CD4-positive, alpha-beta T cell (primary cell): ENCODE data around the gene EPC2. TPM values are rescaled to one million over a fixed set of nuclear protein-coding genes. Genes with fewer than 3 reads are reported as not detected.
"Not testable (repeated sequence)": the region's sequence is repeated elsewhere in the genome, so short reads cannot be mapped to it uniquely, and the experiment has no call there.

Experiments
- ATAC-seq: fragments of 200-7000 bp; cut with Tn5 transposase; one replicate; pipeline ENCODE4 v1.10.0; 2022; ENCODE audit warnings: mild to moderate bottlenecking; ENCODE audit not compliant: poor library complexity
- CTCF ChIA-PET: fragments of 350-600 bp; sonication (Branson Sonifier 250); formaldehyde crosslinking; loops from one replicate; lab custom pipeline; 2021; ENCODE audit warnings: antibody characterized with exemption, inconsistent platforms; lab: Charles Lee
- POLR2A ChIA-PET: fragments of 350-600 bp; sonication (Branson Sonifier 250); formaldehyde crosslinking; loops from one replicate; lab custom pipeline; 2021; ENCODE audit warnings: antibody characterized with exemption, inconsistent platforms; lab: Charles Lee
- DNase-seq, 14 experiments: peaks; one replicate each; pipeline ENCODE4 v3.0.0-alpha.2; 2013 to 2020; ENCODE audit warnings: mixed read lengths in 2 of 14
- H3K27ac ChIP-seq, 2 donors: one replicate each; pipeline versions ENCODE4 v1.5.1 to v1.7.0; 2013; ENCODE audit warnings: low read length in 2 of 2, low read depth in 1 of 2, mild to moderate bottlenecking in 1 of 2
- H3K27me3 ChIP-seq, 2 experiments: 1 replicate in 1 of 2; 2 replicates in 1 of 2; pipeline versions ENCODE4 v1.6.1 to v1.7.0; 2013; ENCODE audit warnings: low read length in 2 of 2, control low read depth in 1 of 2, mild to moderate bottlenecking in 1 of 2, moderate library complexity in 1 of 2; ENCODE audit not compliant: insufficient read depth in 2 of 2, control insufficient read depth in 1 of 2
- H3K36me3 ChIP-seq: one replicate; pipeline ENCODE4 v1.6.1; 2013; ENCODE audit warnings: low read length, control low read depth; ENCODE audit not compliant: insufficient read depth
- H3K4me1 ChIP-seq: one replicate; pipeline ENCODE4 v1.6.1; 2013; ENCODE audit warnings: low read length, control low read depth; ENCODE audit not compliant: insufficient read depth
- H3K4me3 ChIP-seq: one replicate; pipeline ENCODE4 v1.5.1; 2013; ENCODE audit warnings: mild to moderate bottlenecking, low read length, moderate library complexity
- H3K9me3 ChIP-seq, 2 experiments: 1 replicate in 1 of 2; 2 replicates in 1 of 2; pipeline versions ENCODE4 v1.6.1 to v1.7.0; 2013; ENCODE audit warnings: low read length in 2 of 2, mild to moderate bottlenecking in 2 of 2, control low read depth in 1 of 2, moderate library complexity in 1 of 2; ENCODE audit not compliant: control insufficient read depth in 1 of 2, insufficient read depth in 1 of 2
- H3K27ac Mint-ChIP-seq: one replicate; pipeline ENCODE4 v1.8.0; 2020; ENCODE audit warnings: mixed read lengths
- H3K27me3 Mint-ChIP-seq: one replicate; pipeline ENCODE4 v1.8.0; 2021; ENCODE audit warnings: mixed read lengths
- H3K36me3 Mint-ChIP-seq: one replicate; pipeline ENCODE4 v1.8.0; 2021; ENCODE audit warnings: low read depth, mixed read lengths
- H3K4me1 Mint-ChIP-seq: one replicate; pipeline ENCODE4 v1.8.0; 2021; ENCODE audit warnings: low read depth, mixed read lengths
- H3K4me3 Mint-ChIP-seq: one replicate; pipeline ENCODE4 v1.8.0; 2020; ENCODE audit warnings: mild to moderate bottlenecking, mixed read lengths
- H3K9me3 Mint-ChIP-seq: one replicate; pipeline ENCODE4 v1.8.0; 2020; ENCODE audit warnings: mixed read lengths
- CTCF ChIP-seq: fragments of 200-600 bp; IDR thresholded peaks from one replicate; pipeline ENCODE4 v1.8.0; 2022; ENCODE audit warnings: antibody characterized with exemption, mild to moderate bottlenecking
- intact Hi-C, 2 experiments: fragments of 100-400 bp; cut with DNase I in 1 of 2; cut with micrococcal nuclease in 1 of 2; formaldehyde crosslinking; loops; one replicate each; pipeline versions ENCODE4 v1.15.1 to v1.9.0; 2023 to 2025; cut with DNase I, micrococcal nuclease
- total RNA-seq, 174 experiments: library from RNA in 2 of 174; stranded (reverse) in 2 of 174; gene quantifications; one replicate each; pipeline ENCODE4 v1.2.3 and lab custom pipeline; 2021 to 2026

EPC2 gene
- total RNA-seq, 2 experiments from 2014 or later, result 79.6 to 85.5 TPM

DNA sequence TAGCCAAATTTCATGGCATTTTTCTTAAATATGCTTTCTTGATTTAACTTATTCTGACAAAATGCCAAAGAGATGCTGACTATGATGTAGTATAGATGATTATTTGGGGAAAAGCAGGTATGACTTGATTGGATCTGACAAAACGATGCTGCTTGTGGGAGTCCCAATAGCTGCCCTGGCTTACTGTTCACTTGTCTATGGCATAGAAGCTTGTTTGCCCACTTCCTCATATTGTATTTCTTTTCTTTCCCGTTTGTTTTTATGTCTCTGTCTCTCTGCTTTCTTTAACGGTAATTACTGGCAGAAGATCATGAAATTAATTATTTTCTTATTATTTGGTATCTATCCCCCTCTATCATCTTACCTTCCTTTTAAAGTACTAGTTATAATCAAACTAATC is 43.0 kb downstream of the EPC2 start:
- ChIA-PET POLR2A (no interaction called here), CTCF (no interaction called here)
- peak overlapping the region; percentile 17 for H3K27ac Mint-ChIP-seq
- no peak overlapping the region for H3K4me3 Mint-ChIP-seq
- peaks cover 81% of the 10 kb centered on the region for H3K4me1 Mint-ChIP-seq
- Histone ChIP-seq H3K9me3 (no peaks in the 10 kb centered on the region), H3K27me3 (no peaks in the 10 kb centered on the region), H3K4me3 (no peak overlapping the region), H3K36me3 (peaks cover 20% of the 10 kb centered on the region), H3K4me1 (no peaks in the 10 kb centered on the region), H3K27ac (no peak overlapping the region)
- no peak for TF ChIP-seq CTCF
- intact Hi-C loops, result no loop called here
- no peak for ATAC-seq
- DNase-seq, result no peak
- H3K27me3 Mint-ChIP-seq, result no peaks in the 10 kb centered on the region
- no peaks in the 10 kb centered on the region for H3K9me3 Mint-ChIP-seq
- peaks cover 57% of the 10 kb centered on the region for H3K36me3 Mint-ChIP-seq

GRCh38 chr2:148688011-148688410 is 43.5 kb downstream of the EPC2 start:
- H3K27me3 ChIP-seq, H3K9me3 ChIP-seq, H3K9me3 Mint-ChIP-seq, H3K4me1 ChIP-seq, H3K27ac ChIP-seq, POLR2A ChIA-PET, intact Hi-C loops, ATAC-seq, H3K27me3 Mint-ChIP-seq, DNase-seq, H3K4me3 ChIP-seq, H3K27ac Mint-ChIP-seq, CTCF ChIA-PET, H3K4me3 Mint-ChIP-seq: not testable (repeated sequence)
- peaks cover 62% of the 10 kb centered on the region for H3K36me3 Mint-ChIP-seq
- peaks cover 79% of the 10 kb centered on the region for H3K4me1 Mint-ChIP-seq
- H3K36me3 ChIP-seq, result peaks cover 20% of the 10 kb centered on the region

DNA sequence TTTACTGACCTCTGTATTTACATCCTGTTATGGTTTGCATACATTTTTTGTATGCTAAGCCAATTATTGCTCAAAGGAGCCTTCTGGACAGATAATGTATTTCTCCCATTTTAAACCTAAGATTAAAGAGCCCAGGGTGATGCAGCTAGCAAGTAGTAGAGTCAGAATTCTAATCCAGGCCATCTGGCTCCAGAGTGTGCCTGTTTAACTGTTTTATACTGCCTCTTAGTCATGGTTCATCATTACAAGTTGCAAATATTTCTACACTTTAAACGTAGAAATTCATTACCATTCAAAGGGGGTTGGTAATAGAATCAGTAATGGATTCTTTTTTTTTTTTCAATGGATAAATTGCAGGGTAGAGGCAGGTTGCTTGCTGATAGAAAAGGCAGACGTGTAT is 52.4 kb downstream of the EPC2 start:
- peaks cover 40% of the 10 kb centered on the region for H3K36me3 ChIP-seq
- peaks cover 5 to 10% of the 10 kb centered on the region in 2 experiments for H3K9me3 ChIP-seq
- Mint-ChIP-seq H3K27me3 (no peaks in the 10 kb centered on the region), H3K27ac (peak overlapping the region; percentile 1), H3K36me3 (peaks cover 99% of the 10 kb centered on the region), H3K4me1 (peaks cover 46% of the 10 kb centered on the region), H3K9me3 (peaks cover 14% of the 10 kb centered on the region), H3K4me3 (no peak overlapping the region)
- H3K4me3 ChIP-seq, result no peak overlapping the region
- TF ChIP-seq CTCF, result no peak
- ChIA-PET POLR2A (no interaction called here), CTCF (interaction anchor here (0.9 kb wide), 1 partner anchor 12 kb away, joined by 3 read pairs; no protein-coding TSS in a partner anchor)
- DNase-seq, result no peak
- intact Hi-C loops, result loop anchor here in 1 of 2 experiments (10.0 kb wide), 1 partner anchor 52 kb away; the partner anchor contains the start of gene EPC2
- H3K4me1 ChIP-seq, result no peaks in the 10 kb centered on the region
- no peak overlapping the region for H3K27ac ChIP-seq
- ATAC-seq, result no peak
- no peaks in the 10 kb centered on the region for H3K27me3 ChIP-seq

DNA sequence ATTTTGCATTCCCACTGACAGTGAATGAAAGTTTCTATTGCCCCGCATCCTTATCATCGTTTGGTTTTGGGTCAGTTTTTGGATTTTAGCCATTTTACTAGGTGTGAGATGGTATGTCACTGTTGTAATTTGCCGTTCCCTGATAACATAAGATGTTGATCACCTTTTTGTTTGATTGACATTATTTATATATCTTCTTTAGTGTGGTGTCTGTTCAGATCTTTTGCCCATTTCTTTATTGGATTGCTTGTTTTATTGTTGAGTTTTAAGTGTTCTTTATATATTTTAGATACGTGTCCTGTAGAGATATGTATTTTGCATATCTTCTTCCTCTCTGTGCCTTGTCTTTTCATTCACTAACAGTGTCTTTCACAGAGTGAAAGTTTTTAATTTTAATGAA is 55.3 kb downstream of the EPC2 start:
- Mint-ChIP-seq H3K27me3 (no peaks in the 10 kb centered on the region), H3K4me3 (no peak overlapping the region), H3K9me3 (peaks cover 14% of the 10 kb centered on the region), H3K4me1 (peaks cover 53% of the 10 kb centered on the region), H3K36me3 (peaks cover 99% of the 10 kb centered on the region), H3K27ac (no peak overlapping the region)
- H3K4me1 ChIP-seq, result peaks cover 3% of the 10 kb centered on the region
- ATAC-seq (no peak), DNase-seq (no peak)
- ChIA-PET POLR2A (no interaction called here), CTCF (no interaction called here)
- H3K27ac ChIP-seq, result no peak overlapping the region
- peaks cover 28% of the 10 kb centered on the region for H3K36me3 ChIP-seq
- TF ChIP-seq CTCF, result no peak
- H3K9me3 ChIP-seq, result peaks cover 5 to 10% of the 10 kb centered on the region in 2 experiments
- intact Hi-C loops, result loop anchor here (5.0 to 10.0 kb wide), 2 partner anchors 33 to 55 kb away; partner anchors contain the start of gene EPC2 (in 1 of the 2)
- no peaks in the 10 kb centered on the region for H3K27me3 ChIP-seq
- no peak overlapping the region for H3K4me3 ChIP-seq
